Suprapubic skin (tissue), 4 donors: ENCODE results near the gene RGS11. TPM values are rescaled to one million over a fixed set of nuclear protein-coding genes. Genes with fewer than 3 reads are reported as not detected.
"Not testable (repeated sequence)": the region's sequence is repeated elsewhere in the genome, so short reads cannot be mapped to it uniquely, and the experiment has no call there.

Source experiments
- DNase-seq, 2 donors: peaks; one replicate each; pipeline ENCODE4 v3.0.0-alpha.2; 2019; ENCODE audit warnings: low spot score in 2 of 2
- H3K27ac ChIP-seq: fragments of 200-600 bp; sonication (generic); one replicate; pipeline ENCODE4 v1.5.1; 2019
- H3K27me3 ChIP-seq: fragments of 200-600 bp; sonication (generic); one replicate; pipeline ENCODE4 v1.5.1; 2019
- H3K36me3 ChIP-seq: fragments of 200-600 bp; sonication (generic); one replicate; pipeline ENCODE4 v1.5.1; 2019
- H3K4me1 ChIP-seq: fragments of 200-600 bp; sonication (generic); one replicate; pipeline ENCODE4 v1.5.1; 2019
- H3K4me3 ChIP-seq: fragments of 200-600 bp; sonication (generic); one replicate; pipeline ENCODE4 v1.5.1; 2019; ENCODE audit warnings: mild to moderate bottlenecking
- H3K9me3 ChIP-seq: fragments of 200-600 bp; sonication (generic); one replicate; pipeline ENCODE4 v1.5.1; 2019
- EP300 ChIP-seq: sonication (generic); formaldehyde crosslinking; IDR thresholded peaks from one replicate; pipeline ENCODE4 v1.6.1; 2017; ENCODE audit warnings: antibody characterized with exemption
- POLR2A ChIP-seq, 2 donors: fragments of 450-650 bp; IDR thresholded peaks; one replicate each; pipeline ENCODE4 v1.6.1; 2017; ENCODE audit warnings: antibody characterized with exemption in 2 of 2, mild to moderate bottlenecking in 2 of 2, moderate library complexity in 2 of 2
- POLR2AphosphoS5 ChIP-seq, 3 donors: sonication (generic); formaldehyde crosslinking; IDR thresholded peaks; one replicate each; pipeline ENCODE4 v1.6.1; 2017; ENCODE audit warnings: antibody characterized with exemption in 3 of 3
- WGBS: methylation state at CpG from one replicate; pipeline ENCODE4 v1.1.5; 2018; 5-methylcytosine and 5-hydroxymethylcytosine counted together
- total RNA-seq, 4 donors: library from RNA; depleted of rRNA; stranded (reverse); fragments of >200 nt; gene quantifications; one replicate each; pipeline ENCODE4 v1.1.0, GENCODE V29; 2016
- TF ChIP-seq, protein P1 (sequence below), 2 donors: fragments of 200-600 bp in 1 of 2; fragments of 450-650 bp in 1 of 2; sonication (generic) in 1 of 2; IDR thresholded peaks; one replicate each; pipeline ENCODE4 v1.5.1; 2016 to 2019; ENCODE audit warnings: antibody characterized with exemption in 2 of 2, mild to moderate bottlenecking in 1 of 2, moderate library complexity in 1 of 2

Gene RGS11
- total RNA-seq, 4 donors from 2014 or later = 0.30 to 1.5 (median 0.59) TPM

DNA sequence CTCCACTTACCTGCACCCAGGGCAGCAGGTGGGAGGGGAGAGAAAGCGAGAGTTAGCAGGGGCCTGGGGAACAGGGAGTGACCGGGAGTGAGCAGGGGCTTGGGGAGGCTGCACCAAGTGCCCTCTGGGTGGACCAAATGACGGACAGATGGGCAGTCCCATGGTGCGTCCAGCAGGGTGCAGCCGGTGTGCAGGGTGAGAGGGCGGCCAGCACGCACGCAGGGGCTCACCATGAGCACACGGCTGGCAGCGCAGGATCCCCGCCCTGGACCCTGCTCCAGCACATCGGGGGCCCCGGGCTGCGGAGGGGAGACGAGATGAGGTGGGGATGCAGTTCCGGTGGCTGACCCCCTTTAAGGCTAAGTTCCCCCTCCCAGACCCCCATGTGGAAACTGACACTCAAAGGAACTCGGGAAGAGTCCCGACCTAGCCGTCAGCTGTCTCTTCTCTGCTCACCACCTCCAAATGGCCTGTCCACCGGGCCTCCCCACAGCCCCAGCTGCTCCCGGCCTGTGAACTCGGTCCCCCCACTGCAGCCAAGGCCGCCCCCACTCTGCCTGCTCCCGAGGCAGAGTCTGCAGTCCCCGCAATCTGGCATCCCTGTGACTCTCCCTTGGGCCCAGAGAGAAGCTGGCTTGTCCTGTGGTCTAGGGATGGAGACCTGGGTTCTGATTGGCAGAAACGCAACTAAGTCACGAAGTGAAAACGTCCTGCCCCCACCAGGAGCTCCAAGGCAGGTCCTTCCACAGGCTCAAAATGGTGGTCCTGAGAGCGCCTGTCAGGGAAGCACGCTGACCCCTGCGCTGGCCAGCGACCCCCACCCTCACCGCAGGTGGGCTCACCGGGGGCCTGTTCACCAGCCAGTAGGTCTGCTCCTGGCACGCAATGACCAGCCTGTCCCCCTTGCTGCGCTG, 2.9 kb downstream of the RGS11 start:
- H3K4me3 ChIP-seq = no peak overlapping the region
- no peaks in the 10 kb centered on the region for H3K9me3 ChIP-seq
- TF ChIP-seq POLR2A (IDR thresholded peaks at IDR 0.05) = no peak
- TF ChIP-seq, protein P1, sequence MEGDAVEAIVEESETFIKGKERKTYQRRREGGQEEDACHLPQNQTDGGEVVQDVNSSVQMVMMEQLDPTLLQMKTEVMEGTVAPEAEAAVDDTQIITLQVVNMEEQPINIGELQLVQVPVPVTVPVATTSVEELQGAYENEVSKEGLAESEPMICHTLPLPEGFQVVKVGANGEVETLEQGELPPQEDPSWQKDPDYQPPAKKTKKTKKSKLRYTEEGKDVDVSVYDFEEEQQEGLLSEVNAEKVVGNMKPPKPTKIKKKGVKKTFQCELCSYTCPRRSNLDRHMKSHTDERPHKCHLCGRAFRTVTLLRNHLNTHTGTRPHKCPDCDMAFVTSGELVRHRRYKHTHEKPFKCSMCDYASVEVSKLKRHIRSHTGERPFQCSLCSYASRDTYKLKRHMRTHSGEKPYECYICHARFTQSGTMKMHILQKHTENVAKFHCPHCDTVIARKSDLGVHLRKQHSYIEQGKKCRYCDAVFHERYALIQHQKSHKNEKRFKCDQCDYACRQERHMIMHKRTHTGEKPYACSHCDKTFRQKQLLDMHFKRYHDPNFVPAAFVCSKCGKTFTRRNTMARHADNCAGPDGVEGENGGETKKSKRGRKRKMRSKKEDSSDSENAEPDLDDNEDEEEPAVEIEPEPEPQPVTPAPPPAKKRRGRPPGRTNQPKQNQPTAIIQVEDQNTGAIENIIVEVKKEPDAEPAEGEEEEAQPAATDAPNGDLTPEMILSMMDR (IDR thresholded peaks at IDR 0.05) = no peak
- TF ChIP-seq EP300 = no peak
- TF ChIP-seq POLR2AphosphoS5 (IDR thresholded peaks at IDR 0.05) = no peak
- DNase-seq = no peak
- H3K4me1 ChIP-seq = peaks cover 26% of the 10 kb centered on the region
- peaks cover 29% of the 10 kb centered on the region for H3K27me3 ChIP-seq
- no peak overlapping the region for H3K27ac ChIP-seq
- 80% methylated on average over 5 of the region's 36 CpGs for WGBS
- H3K36me3 ChIP-seq = no peaks in the 10 kb centered on the region

DNA sequence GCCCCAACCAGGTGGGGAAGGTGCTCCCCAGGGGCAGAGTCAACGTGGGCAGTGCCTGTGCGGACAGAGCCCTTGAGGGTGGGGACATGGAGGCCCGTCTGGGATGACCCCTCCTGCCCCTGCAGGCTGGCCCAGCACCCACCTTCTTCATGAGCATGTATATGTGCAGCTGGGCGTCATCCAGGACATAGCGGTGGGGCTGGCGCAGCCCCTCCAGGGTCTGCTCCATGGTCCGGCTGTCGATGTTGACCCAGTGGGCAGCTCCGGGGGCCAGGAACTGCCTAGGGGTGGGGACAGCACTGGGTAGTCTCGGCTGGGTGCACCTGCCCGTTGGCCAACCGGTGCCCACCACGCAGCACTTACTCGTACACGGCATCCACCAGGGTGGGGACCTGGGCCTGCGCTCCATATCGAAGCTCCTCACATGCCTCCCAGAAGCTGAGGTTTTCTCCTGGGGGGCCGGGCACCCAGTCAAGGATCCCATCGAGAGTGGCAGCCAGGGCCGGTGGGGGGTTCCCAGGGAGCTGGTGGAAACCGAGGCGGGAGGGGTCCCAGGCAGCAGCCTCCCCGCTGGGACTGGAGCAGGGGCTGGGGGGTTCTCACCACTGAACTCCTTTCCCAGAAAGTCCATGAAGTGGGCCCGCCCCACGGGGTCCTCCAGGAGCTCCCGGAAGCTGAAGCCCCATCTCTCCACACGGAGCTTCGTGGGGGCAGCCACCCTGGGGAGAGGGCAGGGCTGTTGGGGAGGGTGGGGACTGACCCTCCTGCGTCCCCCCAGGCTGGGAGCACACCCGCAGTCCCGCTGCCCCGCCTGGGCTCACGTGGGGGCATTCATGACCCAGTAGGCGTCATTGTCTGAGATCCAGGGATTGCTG, 5.1 kb downstream of the RGS11 start:
- WGBS = 93% methylated on average over 16 of the region's 34 CpGs
- no peak for DNase-seq
- TF ChIP-seq POLR2AphosphoS5 (IDR thresholded peaks at IDR 0.05) = no peak
- H3K27me3 ChIP-seq = peaks cover 19% of the 10 kb centered on the region
- no peak overlapping the region for H3K4me3 ChIP-seq
- no peaks in the 10 kb centered on the region for H3K36me3 ChIP-seq
- no peaks in the 10 kb centered on the region for H3K9me3 ChIP-seq
- H3K27ac ChIP-seq = no peak overlapping the region
- H3K4me1 ChIP-seq = peaks cover 24% of the 10 kb centered on the region

DNA sequence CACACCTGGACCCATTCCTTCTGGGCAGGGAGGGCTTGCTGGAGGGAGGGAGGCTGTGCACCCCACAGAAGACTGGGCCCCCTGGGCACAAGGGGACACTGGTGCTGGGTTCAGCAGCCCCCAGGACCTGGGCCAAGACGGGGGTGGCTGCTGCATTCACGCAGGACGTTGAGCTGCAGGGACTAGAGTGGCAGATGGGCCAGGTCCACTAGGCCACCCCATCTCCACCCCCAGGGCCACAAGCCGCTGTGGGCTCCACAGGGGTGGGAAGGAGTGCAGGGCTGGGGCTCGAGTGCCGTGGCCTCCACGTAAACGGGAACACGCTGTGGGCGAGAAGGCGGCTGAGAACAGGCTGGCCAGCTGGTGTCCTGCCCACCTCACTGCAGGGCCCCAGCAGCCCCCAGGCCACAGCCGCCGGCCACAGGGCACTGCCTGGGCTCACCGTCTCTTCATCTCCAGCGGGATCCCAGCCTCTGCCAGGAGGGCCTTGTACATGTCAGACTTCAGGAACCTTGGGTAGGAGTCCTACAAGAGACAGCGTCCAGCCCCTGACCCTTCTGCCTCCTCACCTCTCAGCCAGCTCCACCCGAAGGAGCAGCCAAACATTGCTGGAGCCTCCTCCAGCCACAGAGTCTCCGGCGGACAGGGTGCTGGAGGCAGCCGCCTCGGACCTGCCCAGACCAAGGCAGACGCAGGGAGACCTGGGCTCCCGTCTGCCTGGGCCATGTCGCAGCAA, 6.5 kb downstream of the RGS11 start:
- 86% methylated on average over 10 of the region's 24 CpGs for WGBS
- DNase-seq = no peak
- H3K4me3 ChIP-seq = no peak overlapping the region
- H3K4me1 ChIP-seq = peaks cover 16% of the 10 kb centered on the region
- no peak for TF ChIP-seq EP300
- no peak for TF ChIP-seq POLR2AphosphoS5 (IDR thresholded peaks at IDR 0.05)
- TF ChIP-seq POLR2A (IDR thresholded peaks at IDR 0.05) = no peak
- TF ChIP-seq, protein P1 (IDR thresholded peaks at IDR 0.05) = no peak
- H3K27ac ChIP-seq = no peak overlapping the region
- no peaks in the 10 kb centered on the region for H3K9me3 ChIP-seq
- H3K27me3 ChIP-seq = peaks cover 5% of the 10 kb centered on the region
- peaks cover 13% of the 10 kb centered on the region for H3K36me3 ChIP-seq

DNA sequence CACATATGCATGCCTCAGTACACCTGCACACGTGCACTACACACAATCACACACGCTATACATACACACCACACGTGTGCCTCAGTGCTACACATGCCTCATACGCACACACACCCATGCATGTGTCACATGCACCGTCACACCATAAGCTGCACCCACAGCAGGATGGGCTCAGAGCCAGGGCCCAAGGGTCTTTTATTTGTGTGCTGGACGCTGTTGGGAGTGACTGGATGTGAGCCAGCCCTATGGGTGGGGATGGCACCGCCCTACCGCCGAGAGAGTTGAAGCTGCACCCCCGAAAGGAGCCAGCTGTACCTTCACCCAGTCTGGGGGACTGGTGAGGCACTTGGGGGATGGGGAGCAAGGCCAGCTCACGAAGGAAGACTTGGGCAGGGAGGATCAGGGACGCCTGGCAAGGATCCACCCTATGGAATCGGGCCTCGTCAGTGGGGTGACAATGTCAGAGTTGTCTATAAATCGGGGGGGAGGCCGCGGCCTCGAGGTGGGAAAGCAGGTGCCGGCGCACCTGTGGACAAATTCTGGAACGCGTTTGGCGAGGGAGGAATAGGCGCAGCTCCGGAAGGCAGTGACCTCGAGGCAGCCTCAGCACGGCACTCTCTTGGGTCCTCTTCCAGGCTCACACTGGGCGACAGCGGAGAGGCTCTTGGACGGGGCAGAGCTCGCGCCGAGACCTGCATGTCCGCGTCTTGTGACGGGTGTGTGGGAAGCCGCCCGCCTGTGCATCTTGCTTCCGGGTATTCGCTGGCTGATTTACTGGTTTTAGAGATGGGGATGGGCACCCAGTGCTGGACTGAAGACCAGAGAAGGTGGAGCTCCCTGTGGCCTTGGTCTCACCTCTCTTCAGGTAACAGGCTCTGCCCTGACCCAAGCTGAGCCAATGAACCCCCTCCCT, 7.3 kb downstream of the RGS11 start:
- H3K36me3 ChIP-seq = peaks cover 22% of the 10 kb centered on the region
- H3K27me3 ChIP-seq = no peaks in the 10 kb centered on the region
- no peaks in the 10 kb centered on the region for H3K9me3 ChIP-seq
- H3K4me1 ChIP-seq = peaks cover 16% of the 10 kb centered on the region
- H3K27ac ChIP-seq = no peak overlapping the region
- no peak overlapping the region for H3K4me3 ChIP-seq
- DNase-seq = no peak
- no peak for TF ChIP-seq EP300
- no peak for TF ChIP-seq POLR2AphosphoS5 (IDR thresholded peaks at IDR 0.05)
- TF ChIP-seq, protein P1 (IDR thresholded peaks at IDR 0.05) = no peak
- no peak for TF ChIP-seq POLR2A (IDR thresholded peaks at IDR 0.05)
- 42% methylated on average over 24 of the region's 40 CpGs for WGBS

DNA sequence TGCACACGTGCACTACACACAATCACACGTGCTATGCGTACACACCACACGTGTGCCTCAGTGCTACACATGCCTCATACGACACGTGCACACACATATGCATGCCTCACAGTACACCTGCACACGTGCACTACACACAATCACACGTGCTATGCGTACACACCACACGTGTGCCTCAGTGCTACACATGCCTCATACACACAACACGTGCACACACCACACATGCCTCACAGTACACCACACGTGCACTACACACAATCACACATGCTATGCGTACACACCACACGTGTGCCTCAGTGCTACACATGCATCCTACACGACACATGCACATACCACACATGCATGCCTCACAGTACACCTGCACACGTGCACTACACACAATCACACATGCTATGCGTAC, 8.2 kb downstream of the RGS11 start:
- Histone ChIP-seq H3K36me3 (peaks cover 30% of the 10 kb centered on the region), H3K4me1 (peaks cover 16% of the 10 kb centered on the region)
- not testable (repeated sequence) for H3K27me3 ChIP-seq, H3K4me3 ChIP-seq, H3K27ac ChIP-seq, DNase-seq, H3K9me3 ChIP-seq
- WGBS = 80% methylated on average over 17 of the region's 17 CpGs
